GM23338 (cell line): ENCODE data around the gene NKAPL. TPM values are rescaled to one million over a fixed set of nuclear protein-coding genes. Genes with fewer than 3 reads are reported as not detected.

Source experiments
- ATAC-seq: fragments of 200-7000 bp; cut with Tn5 transposase; 3 replicates; pipeline ENCODE4 v1.9.1; 2020
- DNase-seq: peaks from one replicate; pipeline ENCODE4 v3.0.0-alpha.2; 2015; ENCODE audit warnings: low spot score
- H2AFZ ChIP-seq: fragments of 200-600 bp; sonication (generic); 2 replicates; pipeline ENCODE4 v1.8.0; 2016; ENCODE audit warnings: antibody characterized with exemption, mild to moderate bottlenecking, moderate library complexity
- H3F3A ChIP-seq: fragments of 200-600 bp; sonication (generic); replicated peaks from 2 replicates; pipeline ENCODE4 v1.8.0; 2017; ENCODE audit warnings: antibody characterized with exemption, mixed run types, low read depth
- H3K27ac ChIP-seq: fragments of 200-600 bp; sonication (generic); 2 replicates; pipeline ENCODE4 v1.6.1; 2016; ENCODE audit warnings: low read depth
- H3K27me3 ChIP-seq: fragments of 200-600 bp; sonication (generic); 2 replicates; pipeline ENCODE4 v1.8.0; 2016; ENCODE audit warnings: mild to moderate bottlenecking, mixed run types, moderate library complexity; ENCODE audit not compliant: insufficient read depth
- H3K36me3 ChIP-seq: fragments of 200-600 bp; sonication (generic); 2 replicates; pipeline ENCODE4 v1.8.0; 2016; ENCODE audit warnings: mild to moderate bottlenecking; ENCODE audit not compliant: insufficient read depth
- H3K4me1 ChIP-seq: fragments of 200-600 bp; sonication (generic); 2 replicates; pipeline ENCODE4 v1.8.0; 2016; ENCODE audit warnings: mild to moderate bottlenecking, moderate library complexity; ENCODE audit not compliant: insufficient read depth
- H3K4me2 ChIP-seq: fragments of 200-600 bp; sonication (generic); 2 replicates; pipeline ENCODE4 v1.7.1; 2017; ENCODE audit warnings: mixed run types
- H3K4me3 ChIP-seq: fragments of 200-600 bp; sonication (generic); 2 replicates; pipeline ENCODE4 v1.6.1; 2016; ENCODE audit warnings: mixed run types
- H3K79me2 ChIP-seq: fragments of 200-600 bp; sonication (generic); replicated peaks from 2 replicates; pipeline ENCODE4 v1.8.0; 2017; ENCODE audit warnings: mild to moderate bottlenecking; ENCODE audit not compliant: insufficient read depth
- H3K9me2 ChIP-seq: fragments of 200-600 bp; sonication (generic); 2 replicates; pipeline ENCODE4 v1.8.0; 2017; ENCODE audit not compliant: insufficient read depth
- H4K20me1 ChIP-seq: fragments of 200-600 bp; sonication (generic); replicated peaks from 2 replicates; pipeline ENCODE4 v1.8.0; 2017; ENCODE audit warnings: mild to moderate bottlenecking; ENCODE audit not compliant: insufficient read depth
- H3K27ac Mint-ChIP-seq: 2 replicates; pipeline ENCODE4 v1.8.0; 2020; ENCODE audit warnings: inconsistent platforms, mild to moderate bottlenecking, moderate library complexity, mixed read lengths
- H3K27me3 Mint-ChIP-seq: 3 replicates; pipeline ENCODE4 v1.8.0; 2022; ENCODE audit warnings: low read depth, mild to moderate bottlenecking, moderate library complexity, mixed read lengths, inconsistent platforms; ENCODE audit not compliant: insufficient read depth, poor library complexity
- H3K36me3 Mint-ChIP-seq: 3 replicates; pipeline ENCODE4 v1.8.0; 2021; ENCODE audit warnings: low read depth, mild to moderate bottlenecking, inconsistent platforms, moderate library complexity, mixed read lengths
- H3K4me1 Mint-ChIP-seq: 3 replicates; pipeline ENCODE4 v1.8.0; 2020; ENCODE audit warnings: mild to moderate bottlenecking, inconsistent platforms, mixed read lengths
- H3K4me3 Mint-ChIP-seq: 3 replicates; pipeline ENCODE4 v1.8.0; 2021; ENCODE audit warnings: moderate library complexity, mild to moderate bottlenecking, inconsistent platforms, mixed read lengths
- H3K9me3 Mint-ChIP-seq: 3 replicates; pipeline ENCODE4 v1.8.0; 2020; ENCODE audit warnings: moderate library complexity, mild to moderate bottlenecking, inconsistent platforms, mixed read lengths
- CREB1 ChIP-seq: fragments of 250-450 bp; sonication (Bioruptor Pico); IDR thresholded peaks from 2 replicates; pipeline ENCODE4 v1.5.0; 2020; ENCODE audit warnings: low read depth, mild to moderate bottlenecking, moderate library complexity
- EZH2 ChIP-seq: fragments of 200-600 bp; sonication (generic); IDR thresholded peaks from one replicate; pipeline ENCODE4 v1.8.0; 2017; ENCODE audit warnings: antibody characterized with exemption, mild to moderate bottlenecking, low read depth; ENCODE audit not compliant: unreplicated experiment
- EZH2phosphoT487 ChIP-seq: fragments of 200-600 bp; sonication (generic); IDR thresholded peaks from one replicate; pipeline ENCODE4 v1.8.1; 2018; ENCODE audit warnings: antibody characterized with exemption; ENCODE audit not compliant: unreplicated experiment
- JUNB ChIP-seq: IDR thresholded peaks from one replicate; pipeline ENCODE4 v1.6.1; 2016; ENCODE audit warnings: antibody characterized with exemption; ENCODE audit not compliant: unreplicated experiment
- NANOG ChIP-seq: IDR thresholded peaks from 2 replicates; pipeline ENCODE4 v1.6.1; 2016; ENCODE audit warnings: antibody characterized with exemption, borderline replicate concordance
- POLR2AphosphoS5 ChIP-seq: IDR thresholded peaks from 2 replicates; pipeline ENCODE4 v1.6.1; 2016; ENCODE audit warnings: antibody characterized with exemption, low read depth
- STAT1 ChIP-seq: IDR thresholded peaks from one replicate; pipeline ENCODE4 v1.6.1; 2016; ENCODE audit warnings: antibody characterized with exemption; ENCODE audit not compliant: unreplicated experiment
- ZNF114 ChIP-seq: fragments of 250-450 bp; sonication (Bioruptor Pico); IDR thresholded peaks from 2 replicates; pipeline ENCODE4 v1.5.0; 2020; ENCODE audit warnings: mild to moderate bottlenecking, moderate library complexity
- ZNF331 ChIP-seq: fragments of 250-450 bp; sonication (Bioruptor Pico); IDR thresholded peaks from 2 replicates; pipeline ENCODE4 v1.5.0; 2020; ENCODE audit warnings: low read depth, mild to moderate bottlenecking, moderate library complexity
- polyA plus RNA-seq: library from polyadenylated mRNA; unstranded; fragments of >200 nt; fragmentation: Nextera tagmentation; extraction: Ambion mirVana; gene quantifications from 2 replicates; pipeline ENCODE4 v1.2.1, GENCODE V29; 2016
- total RNA-seq: library from RNA; depleted of rRNA; stranded (reverse); fragments of >200 nt; shearing (Covaris generic); gene quantifications from 2 replicates; pipeline ENCODE4 v1.2.3, GENCODE V29; 2014
- TF ChIP-seq, protein P1 (sequence below): IDR thresholded peaks from 2 replicates; pipeline ENCODE4 v1.6.1; 2016; ENCODE audit warnings: antibody characterized with exemption
- TF ChIP-seq, protein P2 (sequence below): fragments of 250-450 bp; sonication (Bioruptor Pico); IDR thresholded peaks from 2 replicates; pipeline ENCODE4 v1.5.0; 2020; ENCODE audit warnings: mild to moderate bottlenecking, moderate library complexity
- TF ChIP-seq, protein P3 (sequence below), 2 experiments: fragments of 200-600 bp in 1 of 2; sonication (generic) in 1 of 2; conservative IDR thresholded peaks; 2 replicates each; pipeline versions ENCODE4 v1.5.1 to v1.6.1; 2016 to 2017; ENCODE audit warnings: antibody characterized with exemption in 2 of 2, low read depth in 2 of 2, mild to moderate bottlenecking in 2 of 2, moderate library complexity in 1 of 2
- TF ChIP-seq, protein P4 (sequence below): IDR thresholded peaks from one replicate; pipeline ENCODE4 v1.6.1; 2018; ENCODE audit warnings: antibody characterized with exemption; ENCODE audit not compliant: unreplicated experiment

NKAPL gene
- total and polyA plus RNA-seq, 2 experiments from 2014 or later, result 1.6 to 2.9 TPM

DNA sequence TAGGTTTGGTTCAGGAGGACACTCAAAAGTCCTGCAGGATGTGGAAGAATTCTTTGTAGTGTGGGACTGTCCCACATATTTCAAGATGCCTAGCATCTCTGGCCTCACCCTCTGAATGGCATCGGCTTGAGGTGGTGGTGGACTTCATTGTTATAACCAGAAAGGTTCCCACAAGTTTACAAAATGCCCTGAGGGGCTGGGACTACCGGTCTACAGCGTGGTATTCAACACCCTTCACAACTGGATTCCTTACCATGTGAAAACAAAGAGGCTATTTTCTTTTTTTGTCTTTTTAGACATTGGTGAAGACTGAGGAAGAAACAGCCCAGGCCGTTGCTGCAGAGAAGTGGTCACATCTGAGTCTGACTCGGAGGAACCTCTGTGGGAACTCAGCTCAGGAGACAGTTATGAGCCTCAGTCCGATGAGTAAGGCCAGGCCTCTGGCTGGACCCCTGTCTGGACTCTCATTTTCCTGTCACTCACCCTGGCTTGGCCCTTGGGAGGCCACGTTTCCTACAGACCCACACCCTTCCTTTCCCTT lies 37.5 kb downstream of the NKAPL start:
- H3K4me1 ChIP-seq, result no peaks in the 10 kb centered on the region
- Mint-ChIP-seq H3K27me3 (no peaks in the 10 kb centered on the region), H3K36me3 (peaks cover 5% of the 10 kb centered on the region), H3K9me3 (no peaks in the 10 kb centered on the region), H3K27ac (no peak overlapping the region), H3K4me1 (no peaks in the 10 kb centered on the region), H3K4me3 (no peak overlapping the region)
- no peak overlapping the region for H2AFZ ChIP-seq
- no peak overlapping the region for H3K4me3 ChIP-seq
- TF ChIP-seq NANOG (no peak), ZNF331 (no peak), POLR2AphosphoS5 (no peak), STAT1 (no peak), JUNB (no peak), EZH2 (no peak), EZH2phosphoT487 (no peak), CREB1 (no peak), ZNF114 (no peak)
- TF ChIP-seq, protein P1, sequence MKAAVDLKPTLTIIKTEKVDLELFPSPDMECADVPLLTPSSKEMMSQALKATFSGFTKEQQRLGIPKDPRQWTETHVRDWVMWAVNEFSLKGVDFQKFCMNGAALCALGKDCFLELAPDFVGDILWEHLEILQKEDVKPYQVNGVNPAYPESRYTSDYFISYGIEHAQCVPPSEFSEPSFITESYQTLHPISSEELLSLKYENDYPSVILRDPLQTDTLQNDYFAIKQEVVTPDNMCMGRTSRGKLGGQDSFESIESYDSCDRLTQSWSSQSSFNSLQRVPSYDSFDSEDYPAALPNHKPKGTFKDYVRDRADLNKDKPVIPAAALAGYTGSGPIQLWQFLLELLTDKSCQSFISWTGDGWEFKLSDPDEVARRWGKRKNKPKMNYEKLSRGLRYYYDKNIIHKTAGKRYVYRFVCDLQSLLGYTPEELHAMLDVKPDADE, result no peak
- TF ChIP-seq, protein P2, sequence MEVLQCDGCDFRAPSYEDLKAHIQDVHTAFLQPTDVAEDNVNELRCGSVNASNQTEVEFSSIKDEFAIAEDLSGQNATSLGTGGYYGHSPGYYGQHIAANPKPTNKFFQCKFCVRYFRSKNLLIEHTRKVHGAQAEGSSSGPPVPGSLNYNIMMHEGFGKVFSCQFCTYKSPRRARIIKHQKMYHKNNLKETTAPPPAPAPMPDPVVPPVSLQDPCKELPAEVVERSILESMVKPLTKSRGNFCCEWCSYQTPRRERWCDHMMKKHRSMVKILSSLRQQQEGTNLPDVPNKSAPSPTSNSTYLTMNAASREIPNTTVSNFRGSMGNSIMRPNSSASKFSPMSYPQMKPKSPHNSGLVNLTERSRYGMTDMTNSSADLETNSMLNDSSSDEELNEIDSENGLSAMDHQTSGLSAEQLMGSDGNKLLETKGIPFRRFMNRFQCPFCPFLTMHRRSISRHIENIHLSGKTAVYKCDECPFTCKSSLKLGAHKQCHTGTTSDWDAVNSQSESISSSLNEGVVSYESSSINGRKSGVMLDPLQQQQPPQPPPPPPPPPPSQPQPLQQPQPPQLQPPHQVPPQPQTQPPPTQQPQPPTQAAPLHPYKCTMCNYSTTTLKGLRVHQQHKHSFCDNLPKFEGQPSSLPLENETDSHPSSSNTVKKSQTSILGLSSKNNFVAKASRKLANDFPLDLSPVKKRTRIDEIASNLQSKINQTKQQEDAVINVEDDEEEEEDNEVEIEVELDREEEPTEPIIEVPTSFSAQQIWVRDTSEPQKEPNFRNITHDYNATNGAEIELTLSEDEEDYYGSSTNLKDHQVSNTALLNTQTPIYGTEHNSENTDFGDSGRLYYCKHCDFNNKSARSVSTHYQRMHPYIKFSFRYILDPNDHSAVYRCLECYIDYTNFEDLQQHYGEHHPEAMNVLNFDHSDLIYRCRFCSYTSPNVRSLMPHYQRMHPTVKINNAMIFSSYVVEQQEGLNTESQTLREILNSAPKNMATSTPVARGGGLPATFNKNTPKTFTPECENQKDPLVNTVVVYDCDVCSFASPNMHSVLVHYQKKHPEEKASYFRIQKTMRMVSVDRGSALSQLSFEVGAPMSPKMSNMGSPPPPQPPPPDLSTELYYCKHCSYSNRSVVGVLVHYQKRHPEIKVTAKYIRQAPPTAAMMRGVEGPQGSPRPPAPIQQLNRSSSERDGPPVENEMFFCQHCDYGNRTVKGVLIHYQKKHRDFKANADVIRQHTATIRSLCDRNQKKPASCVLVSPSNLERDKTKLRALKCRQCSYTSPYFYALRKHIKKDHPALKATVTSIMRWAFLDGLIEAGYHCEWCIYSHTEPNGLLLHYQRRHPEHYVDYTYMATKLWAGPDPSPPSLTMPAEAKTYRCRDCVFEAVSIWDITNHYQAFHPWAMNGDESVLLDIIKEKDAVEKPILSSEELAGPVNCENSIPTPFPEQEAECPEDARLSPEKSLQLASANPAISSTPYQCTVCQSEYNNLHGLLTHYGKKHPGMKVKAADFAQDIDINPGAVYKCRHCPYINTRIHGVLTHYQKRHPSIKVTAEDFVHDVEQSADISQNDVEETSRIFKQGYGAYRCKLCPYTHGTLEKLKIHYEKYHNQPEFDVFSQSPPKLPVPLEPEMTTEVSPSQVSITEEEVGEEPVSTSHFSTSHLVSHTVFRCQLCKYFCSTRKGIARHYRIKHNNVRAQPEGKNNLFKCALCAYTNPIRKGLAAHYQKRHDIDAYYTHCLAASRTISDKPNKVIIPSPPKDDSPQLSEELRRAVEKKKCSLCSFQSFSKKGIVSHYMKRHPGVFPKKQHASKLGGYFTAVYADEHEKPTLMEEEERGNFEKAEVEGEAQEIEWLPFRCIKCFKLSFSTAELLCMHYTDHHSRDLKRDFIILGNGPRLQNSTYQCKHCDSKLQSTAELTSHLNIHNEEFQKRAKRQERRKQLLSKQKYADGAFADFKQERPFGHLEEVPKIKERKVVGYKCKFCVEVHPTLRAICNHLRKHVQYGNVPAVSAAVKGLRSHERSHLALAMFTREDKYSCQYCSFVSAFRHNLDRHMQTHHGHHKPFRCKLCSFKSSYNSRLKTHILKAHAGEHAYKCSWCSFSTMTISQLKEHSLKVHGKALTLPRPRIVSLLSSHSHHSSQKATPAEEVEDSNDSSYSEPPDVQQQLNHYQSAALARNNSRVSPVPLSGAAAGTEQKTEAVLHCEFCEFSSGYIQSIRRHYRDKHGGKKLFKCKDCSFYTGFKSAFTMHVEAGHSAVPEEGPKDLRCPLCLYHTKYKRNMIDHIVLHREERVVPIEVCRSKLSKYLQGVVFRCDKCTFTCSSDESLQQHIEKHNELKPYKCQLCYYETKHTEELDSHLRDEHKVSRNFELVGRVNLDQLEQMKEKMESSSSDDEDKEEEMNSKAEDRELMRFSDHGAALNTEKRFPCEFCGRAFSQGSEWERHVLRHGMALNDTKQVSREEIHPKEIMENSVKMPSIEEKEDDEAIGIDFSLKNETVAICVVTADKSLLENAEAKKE (CRISPR knock-in tag), result no peak
- TF ChIP-seq, protein P3, sequence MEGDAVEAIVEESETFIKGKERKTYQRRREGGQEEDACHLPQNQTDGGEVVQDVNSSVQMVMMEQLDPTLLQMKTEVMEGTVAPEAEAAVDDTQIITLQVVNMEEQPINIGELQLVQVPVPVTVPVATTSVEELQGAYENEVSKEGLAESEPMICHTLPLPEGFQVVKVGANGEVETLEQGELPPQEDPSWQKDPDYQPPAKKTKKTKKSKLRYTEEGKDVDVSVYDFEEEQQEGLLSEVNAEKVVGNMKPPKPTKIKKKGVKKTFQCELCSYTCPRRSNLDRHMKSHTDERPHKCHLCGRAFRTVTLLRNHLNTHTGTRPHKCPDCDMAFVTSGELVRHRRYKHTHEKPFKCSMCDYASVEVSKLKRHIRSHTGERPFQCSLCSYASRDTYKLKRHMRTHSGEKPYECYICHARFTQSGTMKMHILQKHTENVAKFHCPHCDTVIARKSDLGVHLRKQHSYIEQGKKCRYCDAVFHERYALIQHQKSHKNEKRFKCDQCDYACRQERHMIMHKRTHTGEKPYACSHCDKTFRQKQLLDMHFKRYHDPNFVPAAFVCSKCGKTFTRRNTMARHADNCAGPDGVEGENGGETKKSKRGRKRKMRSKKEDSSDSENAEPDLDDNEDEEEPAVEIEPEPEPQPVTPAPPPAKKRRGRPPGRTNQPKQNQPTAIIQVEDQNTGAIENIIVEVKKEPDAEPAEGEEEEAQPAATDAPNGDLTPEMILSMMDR (conservative IDR thresholded peaks at IDR 0.05; ENCODE audit: low read depth in 2 of 2), result no peak
- TF ChIP-seq, protein P4, sequence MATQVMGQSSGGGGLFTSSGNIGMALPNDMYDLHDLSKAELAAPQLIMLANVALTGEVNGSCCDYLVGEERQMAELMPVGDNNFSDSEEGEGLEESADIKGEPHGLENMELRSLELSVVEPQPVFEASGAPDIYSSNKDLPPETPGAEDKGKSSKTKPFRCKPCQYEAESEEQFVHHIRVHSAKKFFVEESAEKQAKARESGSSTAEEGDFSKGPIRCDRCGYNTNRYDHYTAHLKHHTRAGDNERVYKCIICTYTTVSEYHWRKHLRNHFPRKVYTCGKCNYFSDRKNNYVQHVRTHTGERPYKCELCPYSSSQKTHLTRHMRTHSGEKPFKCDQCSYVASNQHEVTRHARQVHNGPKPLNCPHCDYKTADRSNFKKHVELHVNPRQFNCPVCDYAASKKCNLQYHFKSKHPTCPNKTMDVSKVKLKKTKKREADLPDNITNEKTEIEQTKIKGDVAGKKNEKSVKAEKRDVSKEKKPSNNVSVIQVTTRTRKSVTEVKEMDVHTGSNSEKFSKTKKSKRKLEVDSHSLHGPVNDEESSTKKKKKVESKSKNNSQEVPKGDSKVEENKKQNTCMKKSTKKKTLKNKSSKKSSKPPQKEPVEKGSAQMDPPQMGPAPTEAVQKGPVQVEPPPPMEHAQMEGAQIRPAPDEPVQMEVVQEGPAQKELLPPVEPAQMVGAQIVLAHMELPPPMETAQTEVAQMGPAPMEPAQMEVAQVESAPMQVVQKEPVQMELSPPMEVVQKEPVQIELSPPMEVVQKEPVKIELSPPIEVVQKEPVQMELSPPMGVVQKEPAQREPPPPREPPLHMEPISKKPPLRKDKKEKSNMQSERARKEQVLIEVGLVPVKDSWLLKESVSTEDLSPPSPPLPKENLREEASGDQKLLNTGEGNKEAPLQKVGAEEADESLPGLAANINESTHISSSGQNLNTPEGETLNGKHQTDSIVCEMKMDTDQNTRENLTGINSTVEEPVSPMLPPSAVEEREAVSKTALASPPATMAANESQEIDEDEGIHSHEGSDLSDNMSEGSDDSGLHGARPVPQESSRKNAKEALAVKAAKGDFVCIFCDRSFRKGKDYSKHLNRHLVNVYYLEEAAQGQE, result no peak
- no peak overlapping the region for H3K27ac ChIP-seq
- no peaks in the 10 kb centered on the region for H3K79me2 ChIP-seq
- H3K36me3 ChIP-seq, result no peaks in the 10 kb centered on the region
- 0 out of 2 replicates have a peak, but pooled peaks cover 5% of the 10 kb centered on the region for H4K20me1 ChIP-seq
- DNase-seq (no peak), ATAC-seq (no peak)
- H3K4me2 ChIP-seq, result no peak overlapping the region
- H3K27me3 ChIP-seq, result no peaks in the 10 kb centered on the region
- no peaks in the 10 kb centered on the region for H3F3A ChIP-seq
- no peaks in the 10 kb centered on the region for H3K9me2 ChIP-seq
